Calu3 (cell line): ENCODE results near the gene SLC8A1. TPM values are rescaled to one million over a fixed set of nuclear protein-coding genes. Genes with fewer than 3 reads are reported as not detected.

ENCODE experiments used
- BruUV-seq: library from RNA; stranded (reverse); fragments of 400-500 nt; replicated peaks from 2 replicates; lab custom pipeline; 2021; lab: Mats Ljungman, UMichigan
- CTCF ChIA-PET: fragments of 300-600 bp; sonication (Branson Sonifier 250); formaldehyde crosslinking; loops from one replicate; lab custom pipeline; 2022; ENCODE audit warnings: antibody characterized with exemption; lab: Charles Lee
- DNase-seq: peaks from one replicate; pipeline ENCODE4 v3.0.0; 2022
- H3K27ac Mint-ChIP-seq: one replicate; pipeline ENCODE4 v1.8.0; 2022; ENCODE audit warnings: mixed read lengths; ENCODE audit not compliant: unreplicated experiment
- H3K27me3 Mint-ChIP-seq: one replicate; pipeline ENCODE4 v1.8.0; 2022; ENCODE audit warnings: mixed read lengths; ENCODE audit not compliant: unreplicated experiment
- H3K36me3 Mint-ChIP-seq: one replicate; pipeline ENCODE4 v1.8.0; 2022; ENCODE audit warnings: mild to moderate bottlenecking, moderate library complexity, mixed read lengths; ENCODE audit not compliant: insufficient read depth, unreplicated experiment
- H3K4me1 Mint-ChIP-seq: one replicate; pipeline ENCODE4 v1.8.0; 2022; ENCODE audit warnings: mild to moderate bottlenecking, low read depth, mixed read lengths; ENCODE audit not compliant: unreplicated experiment
- H3K4me3 Mint-ChIP-seq: one replicate; pipeline ENCODE4 v1.8.0; 2022; ENCODE audit warnings: mild to moderate bottlenecking, low read depth, moderate library complexity, mixed read lengths; ENCODE audit not compliant: unreplicated experiment
- H3K9me3 Mint-ChIP-seq: one replicate; pipeline ENCODE4 v1.8.0; 2022; ENCODE audit warnings: low read depth, mixed read lengths; ENCODE audit not compliant: unreplicated experiment
- intact Hi-C: fragments of 100-400 bp; cut with micrococcal nuclease; formaldehyde crosslinking; loops from one replicate; pipeline ENCODE4 v1.10.0; 2022; ENCODE audit not compliant: unreplicated experiment
- total RNA-seq: library from RNA; stranded (reverse); gene quantifications from 2 replicates; pipeline ENCODE4 v1.2.3, GENCODE V29; 2022
- TF ChIP-seq, protein P1 (sequence below): fragments of 200-600 bp; IDR thresholded peaks from one replicate; pipeline ENCODE4 v1.8.0; 2022; ENCODE audit warnings: antibody characterized with exemption; ENCODE audit not compliant: unreplicated experiment

The SLC8A1 gene
- total RNA-seq, 1 experiment from 2014 or later: 0.05 TPM

DNA sequence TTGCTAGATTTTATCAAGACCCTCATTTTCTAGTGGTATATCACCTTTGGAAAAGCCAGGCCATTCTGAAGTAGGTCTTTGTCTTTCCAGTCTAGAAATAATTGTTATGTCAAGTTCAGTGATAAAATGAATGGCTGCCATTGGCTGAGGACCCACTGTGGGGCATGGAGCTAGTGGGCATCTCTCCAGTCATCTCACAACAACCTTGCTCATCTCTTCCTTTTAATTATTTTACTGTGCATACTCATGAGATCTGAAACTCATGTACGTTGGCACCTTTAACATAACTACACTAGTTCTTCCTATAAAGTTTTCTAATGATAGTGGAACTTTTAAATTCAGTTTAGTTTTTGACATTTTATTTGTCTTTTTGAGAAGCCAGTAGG lies 240.9 kb downstream of the SLC8A1 start:
- no peaks in the 10 kb centered on the region for H3K27me3 Mint-ChIP-seq
- BruUV-seq: no TSS peak
- H3K9me3 Mint-ChIP-seq: no peaks in the 10 kb centered on the region
- intact Hi-C loops: no loop called here
- TF ChIP-seq, protein P1, sequence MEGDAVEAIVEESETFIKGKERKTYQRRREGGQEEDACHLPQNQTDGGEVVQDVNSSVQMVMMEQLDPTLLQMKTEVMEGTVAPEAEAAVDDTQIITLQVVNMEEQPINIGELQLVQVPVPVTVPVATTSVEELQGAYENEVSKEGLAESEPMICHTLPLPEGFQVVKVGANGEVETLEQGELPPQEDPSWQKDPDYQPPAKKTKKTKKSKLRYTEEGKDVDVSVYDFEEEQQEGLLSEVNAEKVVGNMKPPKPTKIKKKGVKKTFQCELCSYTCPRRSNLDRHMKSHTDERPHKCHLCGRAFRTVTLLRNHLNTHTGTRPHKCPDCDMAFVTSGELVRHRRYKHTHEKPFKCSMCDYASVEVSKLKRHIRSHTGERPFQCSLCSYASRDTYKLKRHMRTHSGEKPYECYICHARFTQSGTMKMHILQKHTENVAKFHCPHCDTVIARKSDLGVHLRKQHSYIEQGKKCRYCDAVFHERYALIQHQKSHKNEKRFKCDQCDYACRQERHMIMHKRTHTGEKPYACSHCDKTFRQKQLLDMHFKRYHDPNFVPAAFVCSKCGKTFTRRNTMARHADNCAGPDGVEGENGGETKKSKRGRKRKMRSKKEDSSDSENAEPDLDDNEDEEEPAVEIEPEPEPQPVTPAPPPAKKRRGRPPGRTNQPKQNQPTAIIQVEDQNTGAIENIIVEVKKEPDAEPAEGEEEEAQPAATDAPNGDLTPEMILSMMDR: no peak
- H3K4me1 Mint-ChIP-seq: no peaks in the 10 kb centered on the region
- CTCF ChIA-PET: no interaction called here
- no peaks in the 10 kb centered on the region for H3K36me3 Mint-ChIP-seq
- no peak overlapping the region for H3K4me3 Mint-ChIP-seq
- H3K27ac Mint-ChIP-seq: no peak overlapping the region
- no peak for DNase-seq

DNA sequence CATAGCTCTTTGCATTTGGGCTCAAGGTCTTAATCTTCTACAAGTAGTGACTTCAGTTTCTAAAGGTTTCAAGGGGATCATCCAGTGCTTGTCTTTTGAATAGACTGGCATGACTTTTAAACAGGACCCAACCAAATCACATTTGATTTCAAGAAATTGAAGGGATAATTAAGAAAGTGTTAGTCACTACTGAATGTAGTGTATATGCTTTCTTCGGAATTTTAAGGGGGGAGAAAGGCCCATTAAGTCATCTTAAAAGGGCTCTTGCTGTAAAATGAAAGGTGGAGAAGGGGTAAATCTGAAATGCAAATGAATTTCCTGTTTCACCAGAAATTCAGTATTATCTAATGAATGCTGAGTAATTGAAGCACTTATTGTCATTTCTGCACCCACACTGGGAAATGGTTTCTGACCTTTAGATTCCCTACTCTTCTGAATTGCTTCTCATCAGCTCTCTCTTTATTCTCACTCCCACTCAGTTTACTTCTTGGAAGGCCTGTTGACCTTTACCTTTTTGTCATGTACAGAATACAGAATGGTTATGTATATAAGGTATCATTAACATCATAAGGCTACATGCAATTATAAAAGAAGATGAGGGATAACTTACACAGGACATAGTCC lies 241.4 kb downstream of the SLC8A1 start:
- CTCF ChIA-PET: no interaction called here
- no peaks in the 10 kb centered on the region for H3K27me3 Mint-ChIP-seq
- no peaks in the 10 kb centered on the region for H3K36me3 Mint-ChIP-seq
- no peaks in the 10 kb centered on the region for H3K4me1 Mint-ChIP-seq
- no peaks in the 10 kb centered on the region for H3K9me3 Mint-ChIP-seq
- no peak overlapping the region for H3K4me3 Mint-ChIP-seq
- TF ChIP-seq, protein P1: no peak
- DNase-seq: no peak
- H3K27ac Mint-ChIP-seq: no peak overlapping the region
- intact Hi-C loops: no loop called here
- BruUV-seq: no TSS peak

DNA sequence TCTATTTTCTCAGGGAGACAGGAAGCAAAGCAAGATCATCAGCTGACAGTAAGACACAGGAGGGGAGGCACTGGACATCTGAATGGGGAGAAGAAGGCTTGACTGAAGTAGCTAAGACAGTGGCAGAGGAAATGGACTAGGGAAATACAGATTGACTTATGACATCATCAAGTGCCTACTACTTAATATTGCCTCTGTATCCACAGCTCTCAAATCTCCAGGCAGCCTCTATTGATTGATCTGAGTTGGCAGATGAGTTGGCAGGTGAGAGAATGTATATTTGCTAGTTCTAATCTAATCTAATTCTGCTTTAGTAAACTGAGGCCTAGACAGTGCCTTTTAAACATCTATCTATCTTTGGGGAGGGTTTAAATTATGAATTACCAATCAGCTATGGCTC lies 242.1 kb downstream of the SLC8A1 start:
- H3K9me3 Mint-ChIP-seq: no peaks in the 10 kb centered on the region
- CTCF ChIA-PET: no interaction called here
- H3K4me3 Mint-ChIP-seq: no peak overlapping the region
- H3K27ac Mint-ChIP-seq: no peak overlapping the region
- no peaks in the 10 kb centered on the region for H3K36me3 Mint-ChIP-seq
- H3K4me1 Mint-ChIP-seq: no peaks in the 10 kb centered on the region
- H3K27me3 Mint-ChIP-seq: no peaks in the 10 kb centered on the region
- no TSS peak for BruUV-seq
- no peak for DNase-seq
- TF ChIP-seq, protein P1: no peak
- intact Hi-C loops: no loop called here

DNA sequence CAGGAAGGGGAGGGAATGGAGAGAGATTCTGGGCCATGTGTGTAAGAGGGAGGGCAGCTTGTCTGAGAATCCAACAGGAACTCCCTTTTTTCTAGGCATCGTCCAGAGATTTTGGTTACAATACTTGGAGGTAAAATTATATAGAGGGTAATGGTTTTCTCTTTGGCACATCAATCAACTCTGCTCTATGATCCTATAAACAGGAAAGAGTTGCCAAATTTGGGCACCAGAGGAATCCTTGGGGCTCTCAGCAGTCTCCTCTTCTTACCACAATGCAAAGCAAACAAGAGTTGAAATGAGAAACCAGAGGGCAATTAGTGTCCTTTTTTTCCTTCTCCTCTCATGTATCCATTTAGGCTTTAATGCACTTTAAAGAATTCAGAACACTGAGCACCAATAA lies 243.4 kb downstream of the SLC8A1 start:
- Mint-ChIP-seq H3K9me3 (no peaks in the 10 kb centered on the region), H3K4me1 (no peaks in the 10 kb centered on the region), H3K27ac (no peak overlapping the region), H3K27me3 (no peaks in the 10 kb centered on the region), H3K4me3 (no peak overlapping the region), H3K36me3 (no peaks in the 10 kb centered on the region)
- CTCF ChIA-PET: no interaction called here
- BruUV-seq: no TSS peak
- DNase-seq: no peak
- TF ChIP-seq, protein P1: no peak
- intact Hi-C loops: no loop called here
